Activated naive CD4-positive, alpha-beta T cell treated with anti-CD3 and anti-CD28 coated beads, Interleukin-2, amount 50 U/mL, for 72 hours (primary cell): Measurements from ENCODE around the gene SYNE1. TPM values are rescaled to one million over a fixed set of nuclear protein-coding genes. Genes with fewer than 3 reads are reported as not detected.

Source experiments
- ATAC-seq, 2 donors: fragments of 150-1000 bp; cut with Tn5 transposase; 2 replicates each; pipeline ENCODE4 v1.10.0; 2021; ENCODE audit warnings: mild to moderate bottlenecking in 2 of 2, moderate library complexity in 2 of 2
- DNase-seq, 2 donors: peaks; one replicate each; pipeline ENCODE4 v3.0.0; 2021 to 2022; ENCODE audit warnings: low spot score in 2 of 2
- H3K27ac Mint-ChIP-seq, 2 donors: one replicate each; pipeline ENCODE4 v1.8.0; 2022; ENCODE audit warnings: mild to moderate bottlenecking in 2 of 2, mixed read lengths in 2 of 2
- H3K36me3 Mint-ChIP-seq, 2 donors: one replicate each; pipeline ENCODE4 v1.8.0; 2022; ENCODE audit warnings: mixed read lengths in 2 of 2
- H3K9me3 Mint-ChIP-seq, 2 donors: one replicate each; pipeline ENCODE4 v1.8.0; 2022; ENCODE audit warnings: mixed read lengths in 2 of 2
- total RNA-seq, 2 donors: library from RNA; stranded (reverse); gene quantifications; one replicate each; pipeline ENCODE4 v1.2.3, GENCODE V29; 2022

SYNE1 gene
- total RNA-seq, 2 donors from 2014 or later, result 29.4 to 33.7 TPM

- peaks cover 0 to 28% of the 10 kb centered on the region in 2 donors for H3K36me3 Mint-ChIP-seq
These were observed 501.3 kb downstream of the SYNE1 start for GRCh38 chr6:152135755-152136448.

GRCh38 chr6:152130441-152130840 is 506.7 kb downstream of the SYNE1 start:
- H3K9me3 Mint-ChIP-seq, result no peaks in the 10 kb centered on the region
- peak; percentile 43 to 47 for ATAC-seq
- H3K27ac Mint-ChIP-seq, result peak overlapping the region; percentile 52 to 88
- no peak for DNase-seq
- H3K36me3 Mint-ChIP-seq, result peaks cover 12 to 17% of the 10 kb centered on the region in 2 donors

More at GRCh38 chr6:152135755-152136448, 501.3 kb downstream of the SYNE1 start:
- Mint-ChIP-seq H3K9me3 (no peaks in the 10 kb centered on the region), H3K27ac (peak overlapping the region in 1 of 2 donors; percentile 18)
- DNase-seq (no peak), ATAC-seq (no peak)

GRCh38 chr6:152129691-152130151 is 507.4 kb downstream of the SYNE1 start:
- DNase-seq, result no peak
- Mint-ChIP-seq H3K27ac (peak overlapping the region; percentile 19 to 33), H3K9me3 (no peaks in the 10 kb centered on the region), H3K36me3 (peaks cover 12 to 17% of the 10 kb centered on the region in 2 donors)
- no peak for ATAC-seq

GRCh38 chr6:152127432-152128165 is 509.6 kb downstream of the SYNE1 start:
- Mint-ChIP-seq H3K9me3 (no peaks in the 10 kb centered on the region), H3K27ac (no peak overlapping the region), H3K36me3 (peaks cover 12 to 17% of the 10 kb centered on the region in 2 donors)
- DNase-seq, result no peak
- ATAC-seq, result no peak

- Mint-ChIP-seq H3K9me3 (peaks cover 0 to 2% of the 10 kb centered on the region in 2 donors), H3K36me3 (peaks cover 15 to 26% of the 10 kb centered on the region in 2 donors), H3K27ac (peak overlapping the region in 1 of 2 donors; percentile 44)
- ATAC-seq (no peak), DNase-seq (no peak)
These were observed 512.6 kb downstream of the SYNE1 start for GRCh38 chr6:152124429-152125074.

GRCh38 chr6:152123076-152123475 is 514.1 kb downstream of the SYNE1 start:
- no peak for ATAC-seq
- H3K27ac Mint-ChIP-seq, result no peak overlapping the region
- no peak for DNase-seq
- peaks cover 17 to 32% of the 10 kb centered on the region in 2 donors for H3K36me3 Mint-ChIP-seq
- H3K9me3 Mint-ChIP-seq, result peaks cover 3 to 10% of the 10 kb centered on the region in 2 donors

GRCh38 chr6:152122434-152122833 is 514.7 kb downstream of the SYNE1 start:
- Mint-ChIP-seq H3K36me3 (peaks cover 17 to 32% of the 10 kb centered on the region in 2 donors), H3K27ac (peak overlapping the region in 1 of 2 donors; percentile 93), H3K9me3 (peaks cover 3 to 10% of the 10 kb centered on the region in 2 donors)
- ATAC-seq, result no peak
- no peak for DNase-seq

- peaks cover 17 to 32% of the 10 kb centered on the region in 2 donors for H3K36me3 Mint-ChIP-seq
- peaks cover 3 to 10% of the 10 kb centered on the region in 2 donors for H3K9me3 Mint-ChIP-seq
- no peak overlapping the region for H3K27ac Mint-ChIP-seq
- DNase-seq (no peak), ATAC-seq (no peak)
These were observed 515.3 kb downstream of the SYNE1 start for GRCh38 chr6:152121910-152122309.

- peaks cover 17 to 32% of the 10 kb centered on the region in 2 donors for H3K36me3 Mint-ChIP-seq
- H3K27ac Mint-ChIP-seq, result peak overlapping the region; percentile 31 to 41
- peaks cover 3 to 10% of the 10 kb centered on the region in 2 donors for H3K9me3 Mint-ChIP-seq
These were observed 517.3 kb downstream of the SYNE1 start for GRCh38 chr6:152119831-152120230.

GRCh38 chr6:152118678-152119077 is 518.5 kb downstream of the SYNE1 start:
- no peak for ATAC-seq
- no peak for DNase-seq
- H3K27ac Mint-ChIP-seq, result no peak overlapping the region
- peaks cover 3 to 10% of the 10 kb centered on the region in 2 donors for H3K9me3 Mint-ChIP-seq
- H3K36me3 Mint-ChIP-seq, result peaks cover 17 to 32% of the 10 kb centered on the region in 2 donors

More at GRCh38 chr6:152119831-152120230, 517.3 kb downstream of the SYNE1 start:
- ATAC-seq, result no peak
- no peak for DNase-seq

- ATAC-seq (no peak), DNase-seq (no peak)
- Mint-ChIP-seq H3K36me3 (peaks cover 17 to 32% of the 10 kb centered on the region in 2 donors), H3K27ac (no peak overlapping the region), H3K9me3 (peaks cover 3 to 10% of the 10 kb centered on the region in 2 donors)
These were observed 518.9 kb downstream of the SYNE1 start for GRCh38 chr6:152118224-152118623.

GRCh38 chr6:152117156-152118133 is 519.7 kb downstream of the SYNE1 start:
- ATAC-seq, result peak; percentile 28 to 30
- DNase-seq, result no peak
- peaks cover 17 to 32% of the 10 kb centered on the region in 2 donors for H3K36me3 Mint-ChIP-seq
- H3K27ac Mint-ChIP-seq, result no peak overlapping the region
- H3K9me3 Mint-ChIP-seq, result peaks cover 3 to 10% of the 10 kb centered on the region in 2 donors

- Mint-ChIP-seq H3K27ac (no peak overlapping the region), H3K9me3 (no peaks in the 10 kb centered on the region), H3K36me3 (no peaks in the 10 kb centered on the region)
- DNase-seq, result no peak
- ATAC-seq, result no peak
These were observed 524.5 kb downstream of the SYNE1 start for GRCh38 chr6:152112491-152113261.

- Mint-ChIP-seq H3K27ac (no peak overlapping the region), H3K36me3 (no peaks in the 10 kb centered on the region), H3K9me3 (no peaks in the 10 kb centered on the region)
- ATAC-seq (no peak), DNase-seq (no peak)
These were observed 526.0 kb downstream of the SYNE1 start for GRCh38 chr6:152110886-152111820.
